HEK293 (cell line): ENCODE results near the gene CAPN5.

Experiments
- CTCF ChIA-PET: fragments of 350-600 bp; formaldehyde crosslinking; extraction: SDS; loops from one replicate; lab custom pipeline; 2021; ENCODE audit warnings: antibody characterized with exemption; lab: Yijun Ruan, JAX
- POLR2A ChIA-PET: fragments of 300-600 bp; formaldehyde crosslinking; extraction: SDS; loops from one replicate; lab custom pipeline; 2020; ENCODE audit warnings: antibody characterized with exemption, inconsistent platforms; lab: Yijun Ruan, JAX
- H3K27ac ChIP-seq: fragments of 200-500 bp; sonication (Bioruptor generic); 2 replicates; pipeline ENCODE4 v1.5.1; 2014; ENCODE audit warnings: low read depth, low read length, control low read depth, inconsistent platforms; ENCODE audit errors: extremely low read depth
- H3K36me3 ChIP-seq, 2 experiments: fragments of 200-500 bp in 1 of 2; sonication (Bioruptor generic) in 1 of 2; 1 replicate in 1 of 2; 2 replicates in 1 of 2; pipeline ENCODE4 v1.5.1; 2014 to 2017; ENCODE audit warnings: inconsistent platforms in 2 of 2, low read length in 2 of 2; ENCODE audit not compliant: control insufficient read depth in 2 of 2, insufficient read depth in 1 of 2
- H3K4me1 ChIP-seq: fragments of 200-500 bp; sonication (Bioruptor generic); 2 replicates; pipeline ENCODE4 v1.5.1; 2014; ENCODE audit warnings: mild to moderate bottlenecking, low read length, inconsistent platforms; ENCODE audit not compliant: control insufficient read depth, insufficient read depth
- H3K4me3 ChIP-seq: 2 replicates; pipeline ENCODE4 v1.5.1; 2011; ENCODE audit warnings: low read depth, mild to moderate bottlenecking, control low read depth, low read length, moderate library complexity
- H3K9me3 ChIP-seq: fragments of 200-500 bp; sonication (Bioruptor generic); 2 replicates; pipeline ENCODE4 v1.5.1; 2014; ENCODE audit warnings: low read depth, low read length, inconsistent platforms; ENCODE audit not compliant: control insufficient read depth, insufficient read depth
- HIC1 ChIP-seq: fragments of 450-650 bp; formaldehyde crosslinking; IDR thresholded peaks from 2 replicates; pipeline ENCODE4 v1.5.1; 2016; ENCODE audit warnings: missing biosample characterization, missing genetic modification characterization
- RBAK ChIP-seq: fragments of 450-650 bp; formaldehyde crosslinking; IDR thresholded peaks from 2 replicates; pipeline ENCODE4 v1.5.1; 2016; ENCODE audit warnings: missing biosample characterization, missing genetic modification characterization
- REPIN1 ChIP-seq: fragments of 450-650 bp; formaldehyde crosslinking; IDR thresholded peaks from 2 replicates; pipeline ENCODE4 v1.5.1; 2017; ENCODE audit warnings: missing biosample characterization, missing genetic modification characterization, low read depth
- ZFP69B ChIP-seq: fragments of 450-650 bp; formaldehyde crosslinking; IDR thresholded peaks from 2 replicates; pipeline ENCODE4 v1.5.1; 2016; ENCODE audit warnings: missing biosample characterization, missing genetic modification characterization
- ZIC2 ChIP-seq: fragments of 450-650 bp; formaldehyde crosslinking; IDR thresholded peaks from 2 replicates; pipeline ENCODE4 v1.5.1; 2016; ENCODE audit warnings: missing biosample characterization, missing genetic modification characterization
- ZNF146 ChIP-seq: fragments of 450-650 bp; formaldehyde crosslinking; IDR thresholded peaks from 2 replicates; pipeline ENCODE4 v1.5.1; 2016; ENCODE audit warnings: missing biosample characterization, missing genetic modification characterization
- ZNF155 ChIP-seq: fragments of 450-650 bp; formaldehyde crosslinking; IDR thresholded peaks from 2 replicates; pipeline ENCODE4 v1.5.1; 2016; ENCODE audit warnings: missing biosample characterization, missing genetic modification characterization
- ZNF175 ChIP-seq: fragments of 450-650 bp; formaldehyde crosslinking; IDR thresholded peaks from 2 replicates; pipeline ENCODE4 v1.5.1; 2016; ENCODE audit warnings: missing biosample characterization, missing genetic modification characterization
- ZNF24 ChIP-seq: fragments of 450-650 bp; formaldehyde crosslinking; IDR thresholded peaks from 2 replicates; pipeline ENCODE4 v1.5.1; 2016; ENCODE audit warnings: missing biosample characterization, missing genetic modification characterization
- ZNF248 ChIP-seq: fragments of 450-650 bp; formaldehyde crosslinking; IDR thresholded peaks from 2 replicates; pipeline ENCODE4 v1.5.1; 2017; ENCODE audit warnings: missing biosample characterization, missing genetic modification characterization
- ZNF302 ChIP-seq: fragments of 450-650 bp; formaldehyde crosslinking; IDR thresholded peaks from 2 replicates; pipeline ENCODE4 v1.5.1; 2016; ENCODE audit warnings: missing biosample characterization, missing genetic modification characterization, low read depth
- ZNF354C ChIP-seq: fragments of 450-650 bp; formaldehyde crosslinking; IDR thresholded peaks from 2 replicates; pipeline ENCODE4 v1.5.1; 2016; ENCODE audit warnings: missing biosample characterization, missing genetic modification characterization, low read depth, borderline replicate concordance
- ZNF37A ChIP-seq: fragments of 450-650 bp; IDR thresholded peaks from 2 replicates; pipeline ENCODE4 v1.5.1; 2018; ENCODE audit warnings: missing biosample characterization, missing genetic modification characterization
- ZNF514 ChIP-seq: fragments of 450-650 bp; formaldehyde crosslinking; IDR thresholded peaks from 2 replicates; pipeline ENCODE4 v1.5.1; 2016; ENCODE audit warnings: missing biosample characterization, missing genetic modification characterization
- ZNF521 ChIP-seq: fragments of 450-650 bp; formaldehyde crosslinking; IDR thresholded peaks from 2 replicates; pipeline ENCODE4 v1.5.1; 2017; ENCODE audit warnings: missing biosample characterization, mild to moderate bottlenecking, missing genetic modification characterization
- ZNF544 ChIP-seq: fragments of 450-650 bp; formaldehyde crosslinking; IDR thresholded peaks from 2 replicates; pipeline ENCODE4 v1.5.0; 2017; ENCODE audit warnings: missing biosample characterization, missing genetic modification characterization
- ZNF585B ChIP-seq: fragments of 450-650 bp; formaldehyde crosslinking; IDR thresholded peaks from 2 replicates; pipeline ENCODE4 v1.5.1; 2016; ENCODE audit warnings: missing biosample characterization, missing genetic modification characterization
- ZNF747 ChIP-seq: fragments of 450-650 bp; formaldehyde crosslinking; IDR thresholded peaks from 2 replicates; pipeline ENCODE4 v1.5.1; 2016; ENCODE audit warnings: missing biosample characterization, missing genetic modification characterization
- ZNF777 ChIP-seq: fragments of 450-650 bp; formaldehyde crosslinking; IDR thresholded peaks from 2 replicates; pipeline ENCODE4 v1.5.1; 2017; ENCODE audit warnings: missing biosample characterization, missing genetic modification characterization, borderline replicate concordance
- ZNF792 ChIP-seq: fragments of 450-650 bp; formaldehyde crosslinking; IDR thresholded peaks from 2 replicates; pipeline ENCODE4 v1.5.1; 2016; ENCODE audit warnings: missing biosample characterization, missing genetic modification characterization
- TF ChIP-seq, protein P1 (sequence below): fragments of 450-650 bp; formaldehyde crosslinking; IDR thresholded peaks from 2 replicates; pipeline ENCODE4 v1.5.1; 2017; ENCODE audit warnings: missing biosample characterization, mild to moderate bottlenecking, missing genetic modification characterization, moderate library complexity
- TF ChIP-seq, protein P2 (sequence below): fragments of 450-650 bp; formaldehyde crosslinking; IDR thresholded peaks from 2 replicates; pipeline ENCODE4 v1.5.1; 2016; ENCODE audit warnings: missing biosample characterization, missing genetic modification characterization
- TF ChIP-seq, protein P3 (sequence below): fragments of 450-650 bp; formaldehyde crosslinking; IDR thresholded peaks from 2 replicates; pipeline ENCODE4 v1.5.1; 2016; ENCODE audit warnings: missing biosample characterization, missing genetic modification characterization
- TF ChIP-seq, protein P4 (sequence below): fragments of 450-650 bp; formaldehyde crosslinking; IDR thresholded peaks from 2 replicates; pipeline ENCODE4 v1.5.1; 2016; ENCODE audit warnings: missing biosample characterization, missing genetic modification characterization
- TF ChIP-seq, protein P5 (sequence below): fragments of 450-650 bp; formaldehyde crosslinking; IDR thresholded peaks from 2 replicates; pipeline ENCODE4 v1.5.1; 2016; ENCODE audit warnings: missing biosample characterization, missing genetic modification characterization

Gene CAPN5

DNA sequence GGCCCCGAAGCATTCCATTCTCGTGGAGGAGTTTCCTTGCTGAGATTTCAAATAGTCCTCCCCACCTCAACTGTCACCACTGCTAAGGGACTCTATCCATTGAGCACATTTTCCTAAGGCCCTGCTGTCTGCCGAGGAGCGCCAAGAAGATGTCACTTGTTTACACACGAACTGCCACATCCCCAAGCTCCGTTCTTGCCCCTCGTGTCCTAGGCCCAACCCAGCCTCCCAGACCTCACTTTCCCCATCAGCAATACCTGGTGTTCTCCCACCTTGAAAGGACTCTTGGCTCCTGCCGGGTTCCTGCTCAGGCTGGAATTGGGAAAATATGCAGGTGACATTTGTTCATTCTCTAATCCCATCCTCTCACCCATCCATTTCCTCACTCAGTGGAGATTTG, 57.3 kb downstream of the CAPN5 start:
- Histone ChIP-seq H3K4me3 (no peak overlapping the region), H3K4me1 (no peaks in the 10 kb centered on the region; the same call in 1 of the 2 replicates), H3K27ac (no peak overlapping the region), H3K36me3 (no peaks in the 10 kb centered on the region), H3K9me3 (no peaks in the 10 kb centered on the region)
- CTCF ChIA-PET: interaction anchor here (0.5 kb wide), 1 partner anchor 59 kb away, joined by 3 read pairs; no protein-coding TSS in a partner anchor
- POLR2A ChIA-PET: no interaction called here
- TF ChIP-seq ZIC2 (tag by site-specific recombination) (no peak), ZNF777 (tag by site-specific recombination) (no peak), HIC1 (no peak), ZNF585B (tag by site-specific recombination) (no peak), ZNF514 (no peak), REPIN1 (tag by site-specific recombination) (no peak), ZNF37A (tag by site-specific recombination) (no peak), ZNF302 (tag by site-specific recombination) (no peak), ZNF146 (tag by site-specific recombination) (no peak), ZNF544 (tag by site-specific recombination) (no peak), RBAK (no peak)
- TF ChIP-seq, protein P1, sequence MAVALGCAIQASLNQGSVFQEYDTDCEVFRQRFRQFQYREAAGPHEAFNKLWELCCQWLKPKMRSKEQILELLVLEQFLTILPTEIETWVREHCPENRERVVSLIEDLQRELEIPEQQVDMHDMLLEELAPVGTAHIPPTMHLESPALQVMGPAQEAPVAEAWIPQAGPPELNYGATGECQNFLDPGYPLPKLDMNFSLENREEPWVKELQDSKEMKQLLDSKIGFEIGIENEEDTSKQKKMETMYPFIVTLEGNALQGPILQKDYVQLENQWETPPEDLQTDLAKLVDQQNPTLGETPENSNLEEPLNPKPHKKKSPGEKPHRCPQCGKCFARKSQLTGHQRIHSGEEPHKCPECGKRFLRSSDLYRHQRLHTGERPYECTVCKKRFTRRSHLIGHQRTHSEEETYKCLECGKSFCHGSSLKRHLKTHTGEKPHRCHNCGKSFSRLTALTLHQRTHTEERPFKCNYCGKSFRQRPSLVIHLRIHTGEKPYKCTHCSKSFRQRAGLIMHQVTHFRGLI (tag by site-specific recombination): no peak

DNA sequence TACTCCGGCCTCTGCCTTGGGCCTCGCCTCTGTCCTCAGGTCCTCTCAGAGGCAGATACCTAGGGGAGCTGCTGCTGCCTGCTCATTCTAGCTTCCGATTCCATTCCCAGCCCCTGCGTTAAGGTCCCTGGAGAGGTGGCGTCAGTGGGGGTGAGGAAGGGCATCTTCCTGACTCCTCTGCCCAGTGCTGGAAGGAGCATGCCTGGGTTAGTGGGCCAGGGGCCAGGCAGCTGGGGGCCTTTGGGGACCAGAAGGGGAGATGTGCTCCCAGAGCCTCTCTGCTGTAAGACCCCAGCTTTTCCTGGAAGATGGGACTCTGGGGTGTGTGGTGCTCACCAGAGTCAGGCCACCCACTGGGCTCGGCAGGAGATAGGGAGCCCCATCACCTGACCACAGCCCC, 57.7 kb downstream of the CAPN5 start:
- ChIA-PET CTCF (interaction anchor here (0.5 kb wide), 1 partner anchor 58 kb away, joined by 3 read pairs; no protein-coding TSS in a partner anchor), POLR2A (no interaction called here)
- no peak overlapping the region for H3K4me3 ChIP-seq
- H3K36me3 ChIP-seq: no peaks in the 10 kb centered on the region
- no peaks in the 10 kb centered on the region; the same call in 1 of the 2 replicates for H3K4me1 ChIP-seq
- H3K27ac ChIP-seq: no peak overlapping the region
- H3K9me3 ChIP-seq: no peaks in the 10 kb centered on the region
- TF ChIP-seq ZNF175 (tag by site-specific recombination): no peak
- TF ChIP-seq ZNF24: no peak
- no peak for TF ChIP-seq ZNF747
- no peak for TF ChIP-seq ZFP69B (tag by site-specific recombination)
- no peak for TF ChIP-seq HIC1
- no peak for TF ChIP-seq ZNF248
- TF ChIP-seq, protein P2, sequence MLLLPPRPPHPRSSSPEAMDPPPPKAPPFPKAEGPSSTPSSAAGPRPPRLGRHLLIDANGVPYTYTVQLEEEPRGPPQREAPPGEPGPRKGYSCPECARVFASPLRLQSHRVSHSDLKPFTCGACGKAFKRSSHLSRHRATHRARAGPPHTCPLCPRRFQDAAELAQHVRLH (tag by site-specific recombination): no peak
- TF ChIP-seq ZNF521 (tag by site-specific recombination): no peak
- TF ChIP-seq, protein P3, sequence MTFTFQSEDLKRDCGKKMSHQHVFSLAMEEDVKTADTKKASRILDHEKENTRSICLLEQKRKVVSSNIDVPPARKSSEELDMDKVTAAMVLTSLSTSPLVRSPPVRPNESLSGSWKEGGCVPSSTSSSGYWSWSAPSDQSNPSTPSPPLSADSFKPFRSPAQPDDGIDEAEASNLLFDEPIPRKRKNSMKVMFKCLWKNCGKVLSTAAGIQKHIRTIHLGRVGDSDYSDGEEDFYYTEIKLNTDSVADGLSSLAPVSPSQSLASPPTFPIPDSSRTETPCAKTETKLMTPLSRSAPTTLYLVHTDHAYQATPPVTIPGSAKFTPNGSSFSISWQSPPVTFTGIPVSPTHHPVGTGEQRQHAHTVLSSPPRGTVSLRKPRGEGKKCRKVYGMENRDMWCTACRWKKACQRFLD: no peak
- TF ChIP-seq ZNF155 (tag by site-specific recombination): no peak
- TF ChIP-seq, protein P4, sequence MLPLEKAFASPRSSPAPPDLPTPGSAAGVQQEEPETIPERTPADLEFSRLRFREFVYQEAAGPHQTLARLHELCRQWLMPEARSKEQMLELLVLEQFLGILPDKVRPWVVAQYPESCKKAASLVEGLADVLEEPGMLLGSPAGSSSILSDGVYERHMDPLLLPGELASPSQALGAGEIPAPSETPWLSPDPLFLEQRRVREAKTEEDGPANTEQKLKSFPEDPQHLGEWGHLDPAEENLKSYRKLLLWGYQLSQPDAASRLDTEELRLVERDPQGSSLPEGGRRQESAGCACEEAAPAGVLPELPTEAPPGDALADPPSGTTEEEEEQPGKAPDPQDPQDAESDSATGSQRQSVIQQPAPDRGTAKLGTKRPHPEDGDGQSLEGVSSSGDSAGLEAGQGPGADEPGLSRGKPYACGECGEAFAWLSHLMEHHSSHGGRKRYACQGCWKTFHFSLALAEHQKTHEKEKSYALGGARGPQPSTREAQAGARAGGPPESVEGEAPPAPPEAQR (tag by site-specific recombination): no peak
- TF ChIP-seq, protein P5, sequence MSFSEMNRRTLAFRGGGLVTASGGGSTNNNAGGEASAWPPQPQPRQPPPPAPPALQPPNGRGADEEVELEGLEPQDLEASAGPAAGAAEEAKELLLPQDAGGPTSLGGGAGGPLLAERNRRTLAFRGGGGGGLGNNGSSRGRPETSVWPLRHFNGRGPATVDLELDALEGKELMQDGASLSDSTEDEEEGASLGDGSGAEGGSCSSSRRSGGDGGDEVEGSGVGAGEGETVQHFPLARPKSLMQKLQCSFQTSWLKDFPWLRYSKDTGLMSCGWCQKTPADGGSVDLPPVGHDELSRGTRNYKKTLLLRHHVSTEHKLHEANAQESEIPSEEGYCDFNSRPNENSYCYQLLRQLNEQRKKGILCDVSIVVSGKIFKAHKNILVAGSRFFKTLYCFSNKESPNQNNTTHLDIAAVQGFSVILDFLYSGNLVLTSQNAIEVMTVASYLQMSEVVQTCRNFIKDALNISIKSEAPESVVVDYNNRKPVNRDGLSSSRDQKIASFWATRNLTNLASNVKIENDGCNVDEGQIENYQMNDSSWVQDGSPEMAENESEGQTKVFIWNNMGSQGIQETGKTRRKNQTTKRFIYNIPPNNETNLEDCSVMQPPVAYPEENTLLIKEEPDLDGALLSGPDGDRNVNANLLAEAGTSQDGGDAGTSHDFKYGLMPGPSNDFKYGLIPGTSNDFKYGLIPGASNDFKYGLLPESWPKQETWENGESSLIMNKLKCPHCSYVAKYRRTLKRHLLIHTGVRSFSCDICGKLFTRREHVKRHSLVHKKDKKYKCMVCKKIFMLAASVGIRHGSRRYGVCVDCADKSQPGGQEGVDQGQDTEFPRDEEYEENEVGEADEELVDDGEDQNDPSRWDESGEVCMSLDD (tag by site-specific recombination): no peak
- TF ChIP-seq ZNF792 (tag by site-specific recombination): no peak
- no peak for TF ChIP-seq ZNF354C (tag by site-specific recombination)
